T47D (cell line): ENCODE results near the gene SEL1L2.
"Not testable (repeated sequence)": the region's sequence is repeated elsewhere in the genome, so short reads cannot be mapped to it uniquely, and the experiment has no call there.

Experiments used
- DNase-seq, 2 experiments: peaks; one replicate each; pipeline versions ENCODE4 v3.0.0 to v3.0.0-alpha.2; 2011 to 2012; ENCODE audit warnings: low read depth in 1 of 2, low spot score in 1 of 2
- JUND ChIP-seq: IDR thresholded peaks from 2 replicates; pipeline ENCODE4 v1.6.1; 2012; ENCODE audit warnings: low read depth
- in situ Hi-C: cut with HindIII; loops from 2 replicates; pipeline ENCODE4 v1.10.0; 2016; ENCODE audit warnings: low sequenced_read_pairs, low pct_unique_long_range_greater_than_20kb

SEL1L2 gene

GRCh38 chr20:13990465-13990864 is at the start of gene SEL1L2:
SEL1L2 (minus strand) TSS chr20:13990614; CDS start chr20:13990534, 80 bp downstream.
- in situ Hi-C loops = no loop called here
- no peak for TF ChIP-seq JUND
- no peak for DNase-seq

GRCh38 chr20:14036567-14036966 is 46.2 kb upstream of the SEL1L2 start:
- no peak for TF ChIP-seq JUND
- in situ Hi-C loops = no loop called here
- DNase-seq = peak in 1 of 2 experiments; percentile 3

- TF ChIP-seq JUND = no peak
- in situ Hi-C loops = no loop called here
- no peak for DNase-seq
Measured at GRCh38 chr20:14033310-14033709, 42.9 kb upstream of the SEL1L2 start.

GRCh38 chr20:14030991-14031390 is 40.6 kb upstream of the SEL1L2 start:
- in situ Hi-C loops = no loop called here
- no peak for TF ChIP-seq JUND
- DNase-seq = no peak

GRCh38 chr20:14012671-14013070 is 22.3 kb upstream of the SEL1L2 start:
- in situ Hi-C loops = no loop called here
- DNase-seq = no peak
- TF ChIP-seq JUND = no peak

GRCh38 chr20:14009208-14009607 is 18.8 kb upstream of the SEL1L2 start:
- no peak for DNase-seq
- in situ Hi-C loops = no loop called here
- no peak for TF ChIP-seq JUND

GRCh38 chr20:14005996-14006395 is 15.6 kb upstream of the SEL1L2 start:
- in situ Hi-C loops = no loop called here
- no peak for TF ChIP-seq JUND
- no peak for DNase-seq

- no peak for TF ChIP-seq JUND
- in situ Hi-C loops = no loop called here
- DNase-seq = no peak
Measured at GRCh38 chr20:14000917-14001316, 10.5 kb upstream of the SEL1L2 start.

GRCh38 chr20:13996265-13996664 is 5.9 kb upstream of the SEL1L2 start:
- DNase-seq = peak; percentile 26 to 45
- in situ Hi-C loops = no loop called here
- no peak for TF ChIP-seq JUND

GRCh38 chr20:13995841-13996240 is 5.4 kb upstream of the SEL1L2 start:
- no peak for TF ChIP-seq JUND
- in situ Hi-C loops = no loop called here
- DNase-seq = peak; percentile 51 to 73

GRCh38 chr20:13995086-13995665 is 4.8 kb upstream of the SEL1L2 start, which contains the start of gene MACROD2:
MACROD2 (plus strand) TSS chr20:13995516.
- no peak for TF ChIP-seq JUND
- peak; percentile 94 to 99 for DNase-seq
- in situ Hi-C loops = no loop called here

- in situ Hi-C loops, DNase-seq: not testable (repeated sequence)
Measured at GRCh38 chr20:13991955-13992354, 1.5 kb upstream of the SEL1L2 start.

GRCh38 chr20:13991311-13991710 is 897 bp upstream of the SEL1L2 start:
- no peak for TF ChIP-seq JUND
- no peak for DNase-seq
- in situ Hi-C loops = no loop called here

- TF ChIP-seq JUND = no peak
- no peak for DNase-seq
- in situ Hi-C loops = no loop called here
Measured at GRCh38 chr20:13984211-13984610, 6.2 kb downstream of the SEL1L2 start.
